GM12878 (cell line): ENCODE results near the gene MISFA.
"Not testable (repeated sequence)": the region's sequence is repeated elsewhere in the genome, so short reads cannot be mapped to it uniquely, and the experiment has no call there.

Experiments
- CEBPB ChIP-seq, 2 experiments: fragments of 150-350 bp in 1 of 2; IDR thresholded peaks; 2 replicates each; pipeline ENCODE4 v1.6.1; 2012 to 2014; ENCODE audit warnings: low read depth in 2 of 2, low read length in 2 of 2, borderline replicate concordance in 1 of 2, inconsistent platforms in 1 of 2
- CTCF ChIP-seq, 3 experiments: IDR thresholded peaks in 2 of 3; conservative IDR thresholded peaks in 1 of 3; 2 replicates each; pipeline ENCODE4 v1.5.1; 2011; ENCODE audit warnings: low read depth in 3 of 3, low read length in 3 of 3, mild to moderate bottlenecking in 3 of 3, control low read depth in 2 of 3, moderate library complexity in 2 of 3, inconsistent platforms in 1 of 3, mixed read lengths in 1 of 3; ENCODE audit not compliant: control insufficient read depth in 2 of 3, insufficient read depth in 1 of 3; ENCODE audit errors: extremely low read depth in 1 of 3
- EZH2 ChIP-seq: IDR thresholded peaks from 2 replicates; pipeline ENCODE4 v1.6.1; 2012; ENCODE audit warnings: low read depth, mild to moderate bottlenecking, control low read depth, inconsistent platforms, low read length, borderline replicate concordance; ENCODE audit not compliant: control insufficient read depth
- GATAD2B ChIP-seq: fragments of 450-650 bp; conservative IDR thresholded peaks from 2 replicates; pipeline ENCODE4 v1.6.1; 2017; ENCODE audit warnings: low read depth, mild to moderate bottlenecking, moderate library complexity
- MYC ChIP-seq: IDR thresholded peaks from 2 replicates; pipeline ENCODE4 v1.6.1; 2011; ENCODE audit warnings: mild to moderate bottlenecking, low read length, moderate library complexity, inconsistent platforms; ENCODE audit not compliant: insufficient read depth, insufficient replicate concordance, insufficient read length, severe bottlenecking
- NR2C1 ChIP-seq: fragments of 450-650 bp; IDR thresholded peaks from 2 replicates; pipeline ENCODE4 v1.6.1; 2017; ENCODE audit warnings: antibody characterized with exemption, mild to moderate bottlenecking, moderate library complexity
- RB1 ChIP-seq: fragments of 450-650 bp; formaldehyde crosslinking; IDR thresholded peaks from 2 replicates; pipeline ENCODE4 v1.6.1; 2017; ENCODE audit warnings: mild to moderate bottlenecking, borderline replicate concordance
- RBBP5 ChIP-seq: fragments of 200-600 bp; sonication (generic); conservative IDR thresholded peaks from 2 replicates; pipeline ENCODE4 v1.6.1; 2016
- REST ChIP-seq: IDR thresholded peaks from 2 replicates; pipeline ENCODE4 v1.6.1; 2012; ENCODE audit warnings: mild to moderate bottlenecking, low read depth, low read length
- YY1 ChIP-seq: IDR thresholded peaks from 2 replicates; pipeline ENCODE4 v1.6.1; 2011; ENCODE audit warnings: low read depth, mild to moderate bottlenecking, low read length

GRCh38 chr11:18643034-18643433, 43.4 kb downstream of the MISFA start:
- TF ChIP-seq REST; NR2C1; CTCF (IDR thresholded peaks at IDR 0.05 in 2 of 3, conservative IDR thresholded peaks at IDR 0.05 in 1 of 3; ENCODE audit: control insufficient read depth in 2 of 3, extremely low read depth in 1 of 3, insufficient read depth in 1 of 3, low read depth in 3 of 3, low read length in 3 of 3); YY1; CEBPB (IDR thresholded peaks at IDR 0.05; ENCODE audit: borderline replicate concordance in 1 of 2, low read depth in 2 of 2, low read length in 2 of 2); RBBP5; RB1; EZH2; MYC; GATAD2B: not testable (repeated sequence)
